Gastroesophageal sphincter (tissue), 4 donors: ENCODE measurements around the gene PARD3. TPM values are rescaled to one million over a fixed set of nuclear protein-coding genes. Genes with fewer than 3 reads are reported as not detected.

ENCODE experiments used
- ATAC-seq: fragments of 150-250 bp; one replicate; pipeline ENCODE4 v1.9.1; 2016; ENCODE audit warnings: mild to moderate bottlenecking, moderate library complexity
- H3K27ac ChIP-seq, 4 donors: fragments of 200-600 bp; sonication (generic) in 3 of 4; 1 replicate in 3 of 4; 2 replicates in 1 of 4; pipeline ENCODE4 v1.5.1; 2016 to 2019
- H3K27me3 ChIP-seq: fragments of 200-600 bp; sonication (generic); one replicate; pipeline ENCODE4 v1.5.1; 2019
- H3K36me3 ChIP-seq, 2 donors: fragments of 200-600 bp; sonication (generic); one replicate each; pipeline ENCODE4 v1.5.1; 2019; ENCODE audit warnings: control low read depth in 1 of 2
- H3K4me1 ChIP-seq, 3 donors: fragments of 200-600 bp; sonication (generic); 1 replicate in 2 of 3; 2 replicates in 1 of 3; pipeline ENCODE4 v1.5.1; 2016 to 2019; ENCODE audit warnings: control low read depth in 2 of 3
- H3K4me3 ChIP-seq, 2 donors: fragments of 200-600 bp; sonication (generic); one replicate each; pipeline ENCODE4 v1.5.1; 2019; ENCODE audit warnings: mild to moderate bottlenecking in 1 of 2, moderate library complexity in 1 of 2
- H3K9me3 ChIP-seq, 3 donors: fragments of 200-600 bp; sonication (generic); one replicate each; pipeline ENCODE4 v1.5.1; 2017 to 2019; ENCODE audit warnings: control low read depth in 2 of 3
- CTCF ChIP-seq, 4 experiments: fragments of 200-600 bp in 2 of 4; fragments of 450-650 bp in 2 of 4; sonication (generic) in 1 of 4; IDR thresholded peaks; one replicate each; pipeline ENCODE4 v1.5.1; 2017 to 2019; ENCODE audit warnings: antibody characterized with exemption in 4 of 4, mild to moderate bottlenecking in 2 of 4, moderate library complexity in 2 of 4
- EP300 ChIP-seq: sonication (generic); formaldehyde crosslinking; IDR thresholded peaks from one replicate; pipeline ENCODE4 v1.6.1; 2017; ENCODE audit warnings: antibody characterized with exemption, mild to moderate bottlenecking
- POLR2A ChIP-seq, 2 donors: fragments of 450-650 bp; IDR thresholded peaks; one replicate each; pipeline ENCODE4 v1.6.1; 2017; ENCODE audit warnings: antibody characterized with exemption in 2 of 2, mild to moderate bottlenecking in 2 of 2, moderate library complexity in 1 of 2
- POLR2AphosphoS5 ChIP-seq: sonication (generic); formaldehyde crosslinking; IDR thresholded peaks from one replicate; pipeline ENCODE4 v1.6.1; 2017; ENCODE audit warnings: antibody characterized with exemption
- WGBS, 2 donors: methylation state at CpG; one replicate each; pipeline ENCODE4 v1.1.5; 2018; ENCODE audit warnings: low coverage in 1 of 2; 5-methylcytosine and 5-hydroxymethylcytosine counted together
- total RNA-seq, 4 donors: library from RNA; depleted of rRNA; stranded (reverse); fragments of >200 nt; gene quantifications; one replicate each; pipeline ENCODE4 v1.1.0, GENCODE V29; 2016

The PARD3 gene
- total RNA-seq, 4 donors from 2014 or later = 101 to 127 (median 115) TPM

GRCh38 chr10:34574353-34574934 lies 240.7 kb downstream of the PARD3 start:
- no peaks in the 10 kb centered on the region for H3K36me3 ChIP-seq
- WGBS, 2 donors = 30 to 79% methylated on average over 2 to 4 of the region's 4 CpGs
- H3K4me1 ChIP-seq = peaks cover 0 to 41% (median 0%) of the 10 kb centered on the region in 3 donors
- H3K27ac ChIP-seq = no peak overlapping the region
- no peak for ATAC-seq
- H3K4me3 ChIP-seq = no peak overlapping the region
- TF ChIP-seq POLR2A (IDR thresholded peaks at IDR 0.05) (no peak), CTCF (IDR thresholded peaks at IDR 0.05) (no peak), EP300 (no peak), POLR2AphosphoS5 (no peak)
- H3K9me3 ChIP-seq = no peaks in the 10 kb centered on the region
- H3K27me3 ChIP-seq = no peaks in the 10 kb centered on the region

DNA sequence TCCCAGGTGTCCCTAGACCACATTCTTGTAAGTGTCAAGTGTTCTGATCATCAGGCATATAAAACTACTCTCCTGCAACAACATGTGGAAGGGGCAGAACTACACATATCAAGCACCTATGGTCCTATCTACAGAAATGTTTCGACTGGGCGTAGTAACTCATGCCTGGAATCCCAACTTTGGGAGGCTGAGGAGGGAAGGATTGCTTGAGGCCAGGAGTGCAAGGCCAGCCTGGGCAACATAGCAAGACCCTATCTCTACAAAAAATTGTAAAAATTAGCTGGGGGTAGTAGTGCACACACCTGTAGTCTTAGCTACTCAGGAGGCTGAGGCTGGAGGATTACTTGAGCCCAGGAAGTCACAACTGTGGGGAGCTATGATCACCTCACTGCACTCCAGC lies 244.2 kb downstream of the PARD3 start:
- WGBS, 2 donors = 96 to 100% methylated on average over 1 to 2 of the region's 2 CpGs
- Histone ChIP-seq H3K27ac (no peak overlapping the region), H3K27me3 (no peaks in the 10 kb centered on the region), H3K4me1 (peaks cover 0 to 26% (median 0%) of the 10 kb centered on the region in 3 donors), H3K9me3 (no peaks in the 10 kb centered on the region), H3K4me3 (no peak overlapping the region), H3K36me3 (no peaks in the 10 kb centered on the region)
- no peak for ATAC-seq
- TF ChIP-seq CTCF (IDR thresholded peaks at IDR 0.05) = no peak
- no peak for TF ChIP-seq POLR2A (IDR thresholded peaks at IDR 0.05)
- no peak for TF ChIP-seq POLR2AphosphoS5
- no peak for TF ChIP-seq EP300

DNA sequence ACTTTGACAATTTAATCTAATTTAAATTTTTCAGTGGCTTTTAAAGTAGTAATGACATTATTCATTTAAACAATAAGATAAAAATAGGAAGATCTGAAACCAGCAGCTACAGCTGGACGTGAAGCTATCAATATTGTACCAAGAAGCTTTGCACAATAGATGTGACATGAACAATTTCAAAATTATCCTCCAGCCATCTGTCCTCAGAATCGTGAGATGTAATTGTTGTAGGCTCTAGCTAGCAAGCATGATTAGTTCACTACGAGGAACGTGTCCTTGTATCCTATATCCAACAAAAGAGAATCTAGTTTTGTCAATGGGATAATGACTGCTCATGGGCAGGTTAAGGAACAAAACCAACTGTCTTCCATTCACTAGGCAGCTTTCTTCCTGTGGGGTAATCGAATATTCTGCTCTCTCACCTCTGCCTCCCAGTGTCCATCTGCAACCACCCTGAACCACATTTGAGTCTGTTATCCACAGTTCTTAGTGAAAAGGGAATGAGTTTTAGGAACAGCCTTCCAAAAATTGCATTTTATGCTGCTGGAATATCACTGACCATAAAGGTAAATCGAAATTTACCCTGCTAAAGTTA lies 247.3 kb downstream of the PARD3 start:
- no peak overlapping the region for H3K27ac ChIP-seq
- H3K36me3 ChIP-seq = no peaks in the 10 kb centered on the region
- peaks cover 0 to 9% (median 0%) of the 10 kb centered on the region in 3 donors for H3K4me1 ChIP-seq
- ATAC-seq = no peak
- WGBS, 2 donors = 89 to 90% methylated on average over 6 of the region's 6 CpGs
- H3K27me3 ChIP-seq = no peaks in the 10 kb centered on the region
- H3K4me3 ChIP-seq = no peak overlapping the region
- H3K9me3 ChIP-seq = no peaks in the 10 kb centered on the region
- no peak for TF ChIP-seq POLR2AphosphoS5
- TF ChIP-seq EP300 = no peak
- TF ChIP-seq POLR2A (IDR thresholded peaks at IDR 0.05) = no peak
- TF ChIP-seq CTCF (IDR thresholded peaks at IDR 0.05) = no peak

DNA sequence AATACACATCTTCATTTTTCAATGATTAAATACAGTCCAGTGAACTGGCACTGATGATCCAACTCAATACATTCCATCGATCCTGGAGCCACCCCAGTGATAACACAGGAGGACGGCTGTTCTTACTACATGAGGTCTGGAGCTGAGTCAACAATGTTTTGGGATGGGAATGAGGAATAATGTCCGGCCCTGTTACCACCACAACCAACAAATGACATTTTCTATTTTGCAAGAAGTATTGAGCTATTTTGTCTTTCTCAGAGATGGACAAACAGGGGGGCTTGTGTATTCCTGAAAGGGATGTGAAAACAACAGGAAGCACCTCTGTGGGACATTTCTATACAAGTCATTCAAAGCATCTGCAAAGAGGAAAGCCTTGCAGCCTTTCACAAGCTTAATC lies 249.2 kb downstream of the PARD3 start:
- TF ChIP-seq POLR2A (IDR thresholded peaks at IDR 0.05) (no peak), EP300 (no peak)
- H3K27ac ChIP-seq = no peak overlapping the region
- H3K36me3 ChIP-seq = no peaks in the 10 kb centered on the region
- H3K4me3 ChIP-seq = no peak overlapping the region
- H3K4me1 ChIP-seq = peaks cover 0 to 9% (median 0%) of the 10 kb centered on the region in 3 donors
- no peak for ATAC-seq
- 45 to 75% methylated on average over 2 to 3 of the region's 3 CpGs for WGBS, 2 donors
- no peaks in the 10 kb centered on the region for H3K27me3 ChIP-seq
- H3K9me3 ChIP-seq = no peaks in the 10 kb centered on the region

DNA sequence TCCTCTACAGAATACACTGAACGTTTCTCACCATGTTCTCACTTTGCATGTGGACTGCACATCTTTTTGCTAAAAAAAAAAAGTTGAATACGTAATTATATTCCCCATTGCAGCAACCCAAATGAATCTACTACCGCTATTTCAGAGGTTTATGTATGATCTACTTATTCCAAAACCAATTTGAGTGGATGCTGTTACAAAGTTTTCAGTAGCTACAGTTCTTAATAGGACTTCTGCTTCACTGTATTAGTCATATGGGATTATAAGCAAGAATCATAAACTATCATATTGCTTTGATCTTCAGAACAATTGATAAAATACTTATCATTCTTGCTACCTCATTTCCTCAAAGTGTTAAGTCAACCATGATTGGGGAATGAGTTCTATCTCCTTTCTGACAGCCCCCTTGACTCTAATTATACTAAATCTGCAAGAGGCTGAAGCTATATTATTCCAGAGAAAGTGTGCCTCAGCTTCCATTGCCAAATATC lies 257.0 kb downstream of the PARD3 start:
- no peaks in the 10 kb centered on the region for H3K9me3 ChIP-seq
- no peaks in the 10 kb centered on the region for H3K4me1 ChIP-seq
- no peak overlapping the region for H3K4me3 ChIP-seq
- H3K36me3 ChIP-seq = no peaks in the 10 kb centered on the region
- 90 to 96% methylated on average over 3 of the region's 3 CpGs for WGBS, 2 donors
- no peaks in the 10 kb centered on the region for H3K27me3 ChIP-seq
- no peak for TF ChIP-seq POLR2AphosphoS5
- no peak for TF ChIP-seq POLR2A (IDR thresholded peaks at IDR 0.05)
- TF ChIP-seq EP300 = no peak
- no peak for TF ChIP-seq CTCF (IDR thresholded peaks at IDR 0.05)
- no peak overlapping the region for H3K27ac ChIP-seq
- ATAC-seq = no peak
